Daoy (cell line): ENCODE data around the gene ST6GALNAC4. TPM values are rescaled to one million over a fixed set of nuclear protein-coding genes. Genes with fewer than 3 reads are reported as not detected.

Experiments
- DNase-seq: peaks from one replicate; pipeline ENCODE4 v3.0.0-alpha.2; 2015; ENCODE audit warnings: low read depth
- total RNA-seq: library from RNA; depleted of rRNA; stranded (reverse); fragments of >200 nt; shearing (Covaris generic); gene quantifications from 2 replicates; pipeline ENCODE4 v1.2.3, GENCODE V29; 2014; rRNA removed

The ST6GALNAC4 gene
- 29.1 and 78.4 TPM in 2 replicates for total RNA-seq

GRCh38 chr9:127916720-127917581 is at the start of gene ST6GALNAC4:
Gene ST6GALNAC4 (minus strand): TSS chr9:127917041. CDS start chr9:127916419, 622 bp downstream.
- DNase-seq: peak; percentile 97

DNA sequence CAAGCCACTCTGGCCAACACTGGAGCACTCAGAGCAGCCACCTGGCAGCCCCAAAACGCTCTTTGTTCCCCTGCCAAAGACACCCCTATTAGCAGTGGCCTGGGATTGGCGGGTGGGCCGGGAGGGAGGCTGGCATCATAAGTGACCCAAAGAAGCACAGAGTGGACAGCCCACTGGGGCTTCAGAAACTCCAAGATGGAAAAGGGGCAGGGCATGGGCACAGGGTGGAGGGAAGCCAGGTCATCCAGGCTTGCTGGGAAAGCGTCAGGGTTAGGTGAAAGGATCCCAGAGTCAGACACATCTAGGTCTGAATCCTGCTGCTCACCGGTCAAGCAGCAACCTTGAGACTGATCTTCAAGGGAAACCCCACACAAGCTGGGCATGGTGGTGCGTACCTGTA is 49.1 kb upstream of the ST6GALNAC4 start:
- no peak for DNase-seq

- no peak for DNase-seq
Observed at GRCh38 chr9:127963359-127964064, 46.7 kb upstream of the ST6GALNAC4 start.

DNA sequence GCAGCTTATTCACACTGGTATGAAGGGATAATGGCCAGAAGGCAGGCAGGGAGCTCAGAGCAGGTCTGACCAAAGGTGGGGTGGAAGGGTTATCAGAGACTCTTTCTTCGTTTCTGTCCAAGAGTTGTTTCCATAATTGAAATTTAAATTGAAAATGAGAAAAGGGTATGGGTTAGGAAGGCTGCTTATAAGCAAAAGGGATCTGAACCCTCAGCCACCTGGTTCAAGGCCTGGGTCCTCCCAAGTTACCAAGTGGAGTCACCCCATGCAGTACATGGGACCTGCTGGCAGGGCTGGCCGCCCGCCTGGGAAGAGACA is 46.2 kb upstream of the ST6GALNAC4 start:
- DNase-seq: no peak

- no peak for DNase-seq
Observed at GRCh38 chr9:127962278-127962677, 45.4 kb upstream of the ST6GALNAC4 start.

GRCh38 chr9:127961613-127962155 is 44.8 kb upstream of the ST6GALNAC4 start:
- DNase-seq: no peak

GRCh38 chr9:127961155-127961490 is 44.3 kb upstream of the ST6GALNAC4 start:
- DNase-seq: no peak

GRCh38 chr9:127960410-127961154 is 43.7 kb upstream of the ST6GALNAC4 start:
- no peak for DNase-seq

- no peak for DNase-seq
Observed at GRCh38 chr9:127959841-127960409, 43.1 kb upstream of the ST6GALNAC4 start.

DNA sequence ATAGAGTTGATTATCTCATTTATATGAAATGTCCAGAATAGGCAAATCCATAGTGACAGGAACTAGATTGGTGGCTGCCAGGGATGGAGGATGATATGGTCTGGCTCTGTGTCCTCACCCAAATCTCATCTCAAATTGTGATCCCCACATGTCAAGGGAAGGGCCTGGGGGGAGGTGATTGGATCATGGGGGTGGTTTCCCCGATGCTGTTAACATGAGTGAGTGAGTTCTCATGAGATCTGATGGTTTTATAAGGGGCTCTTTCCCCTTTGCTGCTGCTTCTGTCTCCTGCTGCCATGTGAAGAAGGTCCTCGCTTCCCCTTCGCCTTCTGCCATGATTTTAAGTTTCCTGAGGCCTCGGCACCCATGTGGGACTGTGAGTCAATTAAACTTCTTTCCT is 42.6 kb upstream of the ST6GALNAC4 start:
- no peak for DNase-seq

DNA sequence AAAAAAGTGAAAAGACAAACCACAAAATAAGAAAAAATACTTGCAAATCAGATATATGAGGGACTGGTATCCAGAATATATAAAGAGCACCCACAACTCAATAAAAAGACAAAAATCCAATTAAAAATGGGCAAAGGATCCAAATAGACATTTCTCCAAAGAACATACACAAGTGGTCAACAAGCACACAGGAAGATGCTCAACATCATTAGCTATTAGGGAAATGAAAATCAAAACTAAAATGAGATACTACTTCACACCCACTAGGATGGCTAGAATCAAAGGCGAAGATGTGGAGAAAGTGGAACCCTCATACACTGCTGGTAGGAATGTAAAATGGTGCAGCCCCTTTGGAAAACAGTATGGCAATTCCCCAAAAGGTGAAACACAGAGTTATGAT is 41.9 kb upstream of the ST6GALNAC4 start:
- DNase-seq: no peak

GRCh38 chr9:127955294-127956015 is 38.6 kb upstream of the ST6GALNAC4 start:
- peak; percentile 82 for DNase-seq

- DNase-seq: no peak
Observed at GRCh38 chr9:127954831-127955293, 38.0 kb upstream of the ST6GALNAC4 start.

DNA sequence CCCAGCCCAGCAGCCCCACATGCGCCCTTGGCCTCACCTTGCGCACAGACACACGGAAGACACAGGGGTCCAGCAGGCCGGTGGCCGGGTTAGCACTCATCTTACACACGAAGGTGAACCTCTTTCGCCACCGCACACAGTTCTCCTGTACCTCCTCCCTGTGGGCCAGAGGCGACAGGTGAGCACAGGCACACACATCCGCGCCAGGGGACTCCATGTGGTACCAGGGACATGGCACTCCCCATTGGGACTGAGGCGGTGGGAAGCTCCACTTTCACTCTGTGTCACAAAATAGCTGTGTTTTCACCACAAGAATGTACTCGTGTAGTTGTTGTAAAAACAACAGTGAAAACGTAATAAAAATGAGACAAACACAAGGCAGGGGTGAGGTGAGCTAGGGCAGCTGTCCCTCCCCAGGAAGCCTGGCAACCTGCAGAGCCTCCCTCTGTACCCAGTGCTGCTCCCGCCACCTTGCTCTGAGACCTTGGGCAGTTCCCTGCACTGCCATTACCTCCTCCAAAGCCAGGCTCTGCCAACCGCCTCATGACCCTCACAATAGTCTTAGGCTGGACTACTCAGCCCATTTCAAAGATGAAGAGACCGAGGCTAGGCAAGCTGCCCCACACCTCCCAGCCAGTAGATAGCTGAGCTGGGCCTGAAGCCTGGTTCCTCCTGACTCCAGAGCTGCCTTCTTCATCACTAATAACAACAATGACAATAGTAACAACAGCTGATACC is 37.1 kb upstream of the ST6GALNAC4 start:
- DNase-seq: no peak

GRCh38 chr9:127953154-127953553 is 36.3 kb upstream of the ST6GALNAC4 start:
- no peak for DNase-seq

DNA sequence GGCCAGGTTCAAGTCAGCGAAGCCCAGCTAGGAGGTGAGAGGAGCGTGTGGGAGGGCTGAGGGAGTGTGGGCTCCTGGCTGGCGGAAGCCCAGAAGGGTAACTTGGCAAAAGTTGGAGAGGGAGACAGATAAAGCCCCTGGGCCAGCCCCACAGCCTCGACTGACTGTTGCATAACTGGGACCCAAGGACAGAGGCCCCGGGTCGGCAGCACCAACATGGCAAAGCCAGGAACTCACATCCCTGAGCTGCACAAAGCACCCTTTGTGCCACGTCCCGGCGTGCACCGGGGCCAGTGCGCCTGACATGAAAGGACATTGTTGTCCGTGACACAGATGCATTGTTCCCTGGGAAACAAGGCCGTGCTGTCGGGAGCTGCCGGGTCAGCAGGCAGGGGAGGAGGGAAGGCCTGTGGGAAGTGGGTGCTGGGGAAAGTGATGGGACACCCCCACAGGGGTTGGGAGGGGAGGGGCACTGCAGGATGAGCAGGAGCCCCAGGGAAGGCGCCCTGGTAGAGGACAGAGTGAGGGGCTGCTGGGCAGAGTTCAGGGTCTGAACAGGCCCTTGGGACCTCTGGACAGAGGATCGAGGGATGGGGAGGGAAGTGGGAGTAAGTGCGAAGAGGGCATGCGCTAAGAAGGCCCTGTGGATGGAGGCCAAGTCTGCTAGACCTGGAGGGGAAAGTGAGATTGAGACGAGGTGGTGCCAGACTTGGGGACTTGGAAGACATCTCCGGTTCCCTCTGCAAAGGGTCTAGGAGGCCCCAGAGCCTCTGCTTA is 33.9 kb upstream of the ST6GALNAC4 start:
- DNase-seq: no peak

GRCh38 chr9:127949827-127950512 is 33.1 kb upstream of the ST6GALNAC4 start:
- no peak for DNase-seq

GRCh38 chr9:127947841-127948710 is 31.2 kb upstream of the ST6GALNAC4 start:
- no peak for DNase-seq
